OCI-LY7 (cell line): ENCODE results near the gene ISYNA1. TPM values are rescaled to one million over a fixed set of nuclear protein-coding genes. Genes with fewer than 3 reads are reported as not detected.

ENCODE experiments used
- BruUV-seq: library from RNA; stranded (reverse); fragments of 400-500 nt; replicated peaks from 2 replicates; lab custom pipeline; 2021; lab: Mats Ljungman, UMichigan
- CTCF ChIA-PET: fragments of 300-600 bp; sonication (Branson Sonifier 250); formaldehyde crosslinking; loops from one replicate; lab custom pipeline; 2022; ENCODE audit warnings: antibody characterized with exemption; ENCODE audit not compliant: unreplicated experiment; lab: Charles Lee
- POLR2A ChIA-PET: fragments of 300-600 bp; sonication (Branson Sonifier 250); formaldehyde crosslinking; loops from one replicate; lab custom pipeline; 2022; ENCODE audit warnings: antibody characterized with exemption; lab: Charles Lee
- DNase-seq: peaks from one replicate; pipeline ENCODE4 v3.0.0-alpha.2; 2015; ENCODE audit warnings: low spot score
- H2AFZ ChIP-seq: fragments of 200-600 bp; sonication (generic), shearing (Covaris generic); 2 replicates; pipeline ENCODE4 v1.6.1; 2014; ENCODE audit warnings: mild to moderate bottlenecking, antibody characterized with exemption, low read length, moderate library complexity
- H3K27ac ChIP-seq: fragments of 200-600 bp; sonication (generic); 2 replicates; pipeline ENCODE4 v1.5.1; 2014; ENCODE audit warnings: mixed run types, low read depth, mild to moderate bottlenecking, moderate library complexity, low read length, inconsistent platforms; ENCODE audit not compliant: poor library complexity, severe bottlenecking
- H3K36me3 ChIP-seq: fragments of 200-600 bp; sonication (generic); 2 replicates; pipeline ENCODE4 v1.6.1; 2014; ENCODE audit warnings: mild to moderate bottlenecking, antibody characterized with exemption, low read length, moderate library complexity, mixed read lengths; ENCODE audit not compliant: insufficient read depth
- H3K4me1 ChIP-seq: fragments of 200-600 bp; sonication (generic); 2 replicates; pipeline ENCODE4 v1.5.1; 2014; ENCODE audit warnings: mild to moderate bottlenecking, low read length; ENCODE audit not compliant: insufficient read depth, poor library complexity, severe bottlenecking
- H3K4me2 ChIP-seq: fragments of 200-600 bp; sonication (generic); 2 replicates; pipeline ENCODE4 v1.6.1; 2014; ENCODE audit warnings: mild to moderate bottlenecking, low read length
- H3K4me3 ChIP-seq: fragments of 200-600 bp; sonication (generic); 2 replicates; pipeline ENCODE4 v1.5.1; 2014; ENCODE audit warnings: mild to moderate bottlenecking, low read depth, low read length; ENCODE audit not compliant: poor library complexity, severe bottlenecking
- H3K79me2 ChIP-seq: fragments of 200-600 bp; sonication (generic); 2 replicates; pipeline ENCODE4 v1.6.1; 2016; ENCODE audit warnings: low read depth, mild to moderate bottlenecking, low read length, moderate library complexity, mixed read lengths; ENCODE audit not compliant: insufficient read depth
- H3K9me2 ChIP-seq: fragments of 200-600 bp; sonication (generic); 2 replicates; pipeline ENCODE4 v1.6.1; 2016; ENCODE audit warnings: mild to moderate bottlenecking, low read length, mixed read lengths; ENCODE audit not compliant: insufficient read depth
- H3K9me3 ChIP-seq: fragments of 200-600 bp; sonication (generic); 2 replicates; pipeline ENCODE4 v1.6.1; 2014; ENCODE audit warnings: mild to moderate bottlenecking, mixed run types, low read length, mixed read lengths
- H4K20me1 ChIP-seq: fragments of 200-600 bp; sonication (generic); 2 replicates; pipeline ENCODE4 v1.6.1; 2014; ENCODE audit warnings: mild to moderate bottlenecking, antibody characterized with exemption, low read length, moderate library complexity, mixed read lengths; ENCODE audit not compliant: insufficient read depth
- EZH2phosphoT487 ChIP-seq: fragments of 200-600 bp; sonication (generic); IDR thresholded peaks from 2 replicates; pipeline ENCODE4 v1.6.1; 2018; ENCODE audit warnings: low read depth, borderline replicate concordance, mild to moderate bottlenecking, mixed run types, antibody characterized with exemption, low read length, moderate library complexity, mixed read lengths
- intact Hi-C: fragments of 100-400 bp; cut with micrococcal nuclease; formaldehyde crosslinking; loops from one replicate; pipeline ENCODE4 v1.10.0; 2022; ENCODE audit not compliant: unreplicated experiment
- total RNA-seq, 2 experiments: library from RNA; depleted of rRNA in 1 of 2; stranded (reverse); fragments of >200 nt in 1 of 2; shearing (Covaris generic) in 1 of 2; gene quantifications; 2 replicates each; pipeline ENCODE4 v1.2.3, GENCODE V29; 2014 to 2022
- TF ChIP-seq, protein P1 (sequence below): fragments of 200-600 bp; sonication (generic); conservative IDR thresholded peaks from 2 replicates; pipeline ENCODE4 v1.5.1; 2014; ENCODE audit warnings: mild to moderate bottlenecking, antibody characterized with exemption, low read length, moderate library complexity, mixed read lengths

The ISYNA1 gene
- total RNA-seq, 2 experiments from 2014 or later: 1.8 to 8.9 TPM

DNA sequence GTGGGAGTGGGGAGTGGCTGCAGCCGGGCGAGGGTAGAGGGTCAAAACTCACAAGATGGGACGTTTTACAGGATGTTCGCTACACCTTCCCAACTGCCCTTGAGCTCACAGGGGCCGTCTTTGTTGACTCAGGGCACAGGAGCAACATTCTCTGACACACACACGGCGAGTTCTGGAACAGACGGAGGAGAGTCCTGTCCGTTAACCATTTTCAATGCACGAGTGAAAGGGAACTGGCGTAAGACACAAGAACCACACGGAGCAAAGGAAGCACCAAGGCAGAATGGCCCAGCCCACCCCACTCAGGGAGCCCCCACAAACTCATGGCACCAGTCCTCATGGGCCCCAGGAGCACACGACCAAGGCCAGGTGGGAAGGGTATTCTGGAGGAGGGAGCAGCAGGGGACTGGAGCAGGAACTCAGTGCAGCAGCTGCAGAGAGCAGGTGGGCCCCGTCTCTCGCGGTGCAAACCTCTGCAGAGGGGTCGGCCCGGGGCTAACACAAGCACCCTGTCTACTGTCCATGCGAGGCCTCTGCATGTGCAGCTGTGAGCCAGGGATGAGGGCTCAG lies 37.9 kb upstream of the ISYNA1 start:
- Histone ChIP-seq H3K4me1 (peaks cover 27% of the 10 kb centered on the region), H3K9me3 (no peaks in the 10 kb centered on the region)
- intact Hi-C loops: no loop called here

GRCh38 chr19:18475004-18475453 lies 37.1 kb upstream of the ISYNA1 start:
- DNase-seq: no peak
- Histone ChIP-seq H3K4me1 (peaks cover 22% of the 10 kb centered on the region), H3K9me3 (no peaks in the 10 kb centered on the region), H3K4me2 (no peak overlapping the region), H3K4me3 (no peak overlapping the region), H3K79me2 (peaks cover 5% of the 10 kb centered on the region; the same call in 1 of the 2 replicates), H3K36me3 (peaks cover 8% of the 10 kb centered on the region; the same call in 1 of the 2 replicates), H3K9me2 (no peaks in the 10 kb centered on the region), H2AFZ (no peak overlapping the region), H3K27ac (no peak overlapping the region), H4K20me1 (no peaks in the 10 kb centered on the region; the same call in 1 of the 2 replicates)
- TF ChIP-seq, protein P1, sequence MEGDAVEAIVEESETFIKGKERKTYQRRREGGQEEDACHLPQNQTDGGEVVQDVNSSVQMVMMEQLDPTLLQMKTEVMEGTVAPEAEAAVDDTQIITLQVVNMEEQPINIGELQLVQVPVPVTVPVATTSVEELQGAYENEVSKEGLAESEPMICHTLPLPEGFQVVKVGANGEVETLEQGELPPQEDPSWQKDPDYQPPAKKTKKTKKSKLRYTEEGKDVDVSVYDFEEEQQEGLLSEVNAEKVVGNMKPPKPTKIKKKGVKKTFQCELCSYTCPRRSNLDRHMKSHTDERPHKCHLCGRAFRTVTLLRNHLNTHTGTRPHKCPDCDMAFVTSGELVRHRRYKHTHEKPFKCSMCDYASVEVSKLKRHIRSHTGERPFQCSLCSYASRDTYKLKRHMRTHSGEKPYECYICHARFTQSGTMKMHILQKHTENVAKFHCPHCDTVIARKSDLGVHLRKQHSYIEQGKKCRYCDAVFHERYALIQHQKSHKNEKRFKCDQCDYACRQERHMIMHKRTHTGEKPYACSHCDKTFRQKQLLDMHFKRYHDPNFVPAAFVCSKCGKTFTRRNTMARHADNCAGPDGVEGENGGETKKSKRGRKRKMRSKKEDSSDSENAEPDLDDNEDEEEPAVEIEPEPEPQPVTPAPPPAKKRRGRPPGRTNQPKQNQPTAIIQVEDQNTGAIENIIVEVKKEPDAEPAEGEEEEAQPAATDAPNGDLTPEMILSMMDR: no peak
- TF ChIP-seq EZH2phosphoT487: no peak
- no TSS peak for BruUV-seq
- ChIA-PET POLR2A (no interaction called here), CTCF (no interaction called here)
- intact Hi-C loops: no loop called here

More for the DNA sequence above, 37.9 kb upstream of the ISYNA1 start:
- Histone ChIP-seq H3K4me3 (no peak overlapping the region), H3K79me2 (peaks cover 5% of the 10 kb centered on the region; the same call in 1 of the 2 replicates), H2AFZ (no peak overlapping the region), H3K27ac (no peak overlapping the region), H4K20me1 (no peaks in the 10 kb centered on the region; the same call in 1 of the 2 replicates), H3K4me2 (no peak overlapping the region), H3K9me2 (no peaks in the 10 kb centered on the region), H3K36me3 (peaks cover 2% of the 10 kb centered on the region; the same call in 1 of the 2 replicates)
- TF ChIP-seq, protein P1: no peak
- no peak for TF ChIP-seq EZH2phosphoT487
- ChIA-PET CTCF (no interaction called here), POLR2A (interaction anchor here (0.7 kb wide), 1 partner anchor 9 kb away, joined by 3 read pairs; no protein-coding TSS in a partner anchor)
- no TSS peak for BruUV-seq
- DNase-seq: no peak

DNA sequence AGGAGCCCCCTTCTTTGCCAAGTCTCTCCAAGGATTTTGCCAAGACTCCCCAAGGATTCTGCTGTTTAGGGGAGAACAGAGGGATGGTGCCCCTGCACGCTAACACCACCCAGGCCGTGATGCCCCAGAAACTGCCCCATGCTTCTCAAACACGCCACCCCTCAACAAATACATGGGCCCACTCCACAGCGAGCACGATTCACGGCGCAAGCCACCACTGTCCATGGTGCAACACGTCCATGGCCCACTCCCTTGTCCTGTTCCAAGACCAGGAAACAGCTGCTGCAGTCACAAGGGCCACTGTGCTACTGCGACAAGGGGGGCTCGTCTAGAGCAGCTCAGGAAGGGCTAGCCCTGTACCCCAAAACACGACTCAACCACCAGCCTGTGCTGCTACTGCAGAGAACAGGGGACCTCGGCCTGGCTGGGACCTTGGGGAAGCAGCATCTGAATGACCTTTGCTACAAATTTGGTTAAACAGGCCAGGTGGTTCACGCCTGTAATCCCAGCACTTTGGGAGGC lies 36.5 kb upstream of the ISYNA1 start:
- BruUV-seq: no TSS peak
- no peak overlapping the region for H3K4me3 ChIP-seq
- TF ChIP-seq, protein P1: no peak
- TF ChIP-seq EZH2phosphoT487: no peak
- intact Hi-C loops: loop anchor here (5.0 kb wide), 1 partner anchor 113 kb away; the partner anchor contains the start of gene REX1BD
- H2AFZ ChIP-seq: no peak overlapping the region
- no peak overlapping the region for H3K4me2 ChIP-seq
- H3K36me3 ChIP-seq: peaks cover 8% of the 10 kb centered on the region; the same call in 1 of the 2 replicates
- no peak overlapping the region for H3K27ac ChIP-seq
- ChIA-PET POLR2A (interaction anchor here (0.9 kb wide), 1 partner anchor 51 kb away, joined by 5 read pairs; no protein-coding TSS in a partner anchor), CTCF (interaction anchor here (0.7 kb wide), 2 partner anchors 8 to 113 kb away, joined by 3 to 8 read pairs; no protein-coding TSS in a partner anchor)
- no peaks in the 10 kb centered on the region for H3K9me3 ChIP-seq
- H3K4me1 ChIP-seq: peaks cover 16% of the 10 kb centered on the region
- no peaks in the 10 kb centered on the region for H4K20me1 ChIP-seq
- no peaks in the 10 kb centered on the region; the same call in 1 of the 2 replicates for H3K79me2 ChIP-seq
- no peak for DNase-seq
- H3K9me2 ChIP-seq: no peaks in the 10 kb centered on the region
